HepG2 (cell line): ENCODE measurements around the gene TAF6L. TPM values are rescaled to one million over a fixed set of nuclear protein-coding genes. Genes with fewer than 3 reads are reported as not detected.
A peak's percentile ranks its signal among the peaks of the same experiment; 100 is the strongest.

ENCODE experiments used
- HDAC2 ChIP-seq: sonication (generic); formaldehyde crosslinking; IDR thresholded peaks from 2 replicates; pipeline ENCODE4 v1.4.0; 2020; ENCODE audit warnings: missing genetic modification reagents
- KAT2B ChIP-seq: fragments of 150-350 bp; IDR thresholded peaks from 2 replicates; pipeline ENCODE4 v1.6.1; 2014; ENCODE audit warnings: low read depth, low read length, borderline replicate concordance
- REL ChIP-seq: sonication (generic); formaldehyde crosslinking; conservative IDR thresholded peaks from 2 replicates; pipeline ENCODE4 v1.8.0; 2022; ENCODE audit warnings: mild to moderate bottlenecking, missing genetic modification reagents, moderate library complexity
- RORA ChIP-seq: sonication (generic); formaldehyde crosslinking; IDR thresholded peaks from 2 replicates; pipeline ENCODE4 v1.5.0; 2020; ENCODE audit warnings: mild to moderate bottlenecking, missing genetic modification reagents, moderate library complexity
- TBX2 ChIP-seq: sonication (generic); formaldehyde crosslinking; IDR thresholded peaks from 2 replicates; pipeline ENCODE4 v1.5.0; 2020; ENCODE audit warnings: missing genetic modification reagents, mild to moderate bottlenecking, borderline replicate concordance
- ZFP41 ChIP-seq: sonication (generic); formaldehyde crosslinking; IDR thresholded peaks from 2 replicates; pipeline ENCODE4 v1.4.0; 2020; ENCODE audit warnings: mild to moderate bottlenecking, missing genetic modification reagents, borderline replicate concordance
- ZNF441 ChIP-seq: sonication (generic); formaldehyde crosslinking; IDR thresholded peaks from 2 replicates; pipeline ENCODE4 v1.7.0; 2021; ENCODE audit warnings: missing genetic modification reagents, borderline replicate concordance
- ZNF660 ChIP-seq: sonication (generic); formaldehyde crosslinking; IDR thresholded peaks from 2 replicates; pipeline ENCODE4 v1.5.1; 2020; ENCODE audit warnings: mild to moderate bottlenecking, low read depth, missing genetic modification reagents, borderline replicate concordance
- ZSCAN31 ChIP-seq: sonication (generic); formaldehyde crosslinking; IDR thresholded peaks from 2 replicates; pipeline ENCODE4 v1.5.0; 2020; ENCODE audit warnings: low read depth, mild to moderate bottlenecking, missing genetic modification reagents
- polyA plus RNA-seq, 8 experiments: library from polyadenylated mRNA; depleted of rRNA in 3 of 8; stranded (reverse) in 7 of 8; unstranded in 1 of 8; fragments of >200 nt; fragmentation: Illumina TruSeq in 4 of 8; extraction: Trizol in 4 of 8; gene quantifications; 2 replicates each; pipeline versions ENCODE4 v1.2.1 to v1.2.3, GENCODE V29; 2011 to 2016; ENCODE audit warnings: low read depth in 4 of 8, missing spikeins in 1 of 8, mixed read lengths in 1 of 8; ENCODE audit not compliant: insufficient read depth in 1 of 8
- total RNA-seq, 5 experiments: library from RNA; depleted of rRNA; stranded (reverse); fragments of >200 nt; fragmentation: Illumina TruSeq; extraction: Trizol; gene quantifications; 2 replicates each; pipeline ENCODE4 v1.2.3, GENCODE V29; 2016; ENCODE audit warnings: low read depth in 1 of 5
- TF ChIP-seq, protein P1 (sequence below): sonication (generic); formaldehyde crosslinking; IDR thresholded peaks from 2 replicates; pipeline ENCODE4 v1.4.0; 2020; ENCODE audit warnings: mild to moderate bottlenecking, missing genetic modification reagents
- TF ChIP-seq, protein P2 (sequence below): sonication (generic); formaldehyde crosslinking; IDR thresholded peaks from 2 replicates; pipeline ENCODE4 v1.9.0; 2022; ENCODE audit warnings: missing genetic modification reagents, mild to moderate bottlenecking, borderline replicate concordance
- TF ChIP-seq, protein P3 (sequence below): sonication (generic); formaldehyde crosslinking; IDR thresholded peaks from 2 replicates; pipeline ENCODE4 v1.4.0; 2020; ENCODE audit warnings: missing genetic modification reagents, borderline replicate concordance
- TF ChIP-seq, protein P4 (sequence below): IDR thresholded peaks from 2 replicates; pipeline ENCODE4 v1.6.1; 2016
- TF ChIP-seq, protein P5 (sequence below): sonication (generic); formaldehyde crosslinking; IDR thresholded peaks from 2 replicates; pipeline ENCODE4 v1.5.0; 2020; ENCODE audit warnings: missing genetic modification reagents, mild to moderate bottlenecking, borderline replicate concordance

Gene TAF6L
- total and polyA plus RNA-seq, 2 of the 13 experiments (the other 11 are each of a cell fraction or from before 2014, with no cell fraction given): 12.6 to 19.4 TPM

DNA sequence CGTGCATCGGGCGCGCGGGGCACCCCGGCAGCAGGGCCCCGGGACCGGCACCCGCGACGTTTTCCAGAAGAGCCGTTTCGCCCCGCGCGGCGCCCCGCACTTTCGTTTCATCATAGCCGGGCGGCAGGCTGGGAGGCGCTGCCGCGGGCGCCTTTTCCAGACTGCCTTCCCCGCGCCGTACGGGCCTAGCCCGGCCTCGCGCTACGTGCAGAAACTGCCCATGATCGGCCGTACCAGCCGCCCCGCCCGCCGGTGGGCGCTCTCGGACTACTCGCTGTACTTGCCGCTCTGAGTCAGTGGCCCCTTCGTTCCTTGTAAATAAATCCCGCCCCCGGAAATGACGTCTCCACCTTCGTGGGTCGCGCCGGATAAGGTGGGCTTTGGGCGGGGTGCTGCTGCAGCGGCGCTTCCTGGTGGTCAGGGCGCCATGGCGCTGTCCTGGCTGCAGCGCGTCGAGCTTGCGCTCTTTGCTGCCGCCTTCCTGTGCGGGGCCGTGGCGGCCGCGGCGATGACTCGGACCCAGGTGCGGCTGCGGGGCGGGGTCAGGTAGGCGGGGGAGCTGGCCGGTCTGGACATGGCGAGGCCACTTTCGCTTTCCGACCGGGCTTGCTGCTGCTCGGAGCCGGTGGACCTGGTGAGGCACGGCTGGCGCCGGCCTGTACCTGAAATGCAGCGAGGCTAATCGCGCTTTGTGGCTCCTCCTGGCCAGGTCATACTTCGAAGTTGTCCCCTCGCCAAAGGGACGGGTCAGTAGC, 16.0 kb downstream of the TAF6L start, which contains the start of gene TMEM179B (continued):
- TF ChIP-seq, protein P1, sequence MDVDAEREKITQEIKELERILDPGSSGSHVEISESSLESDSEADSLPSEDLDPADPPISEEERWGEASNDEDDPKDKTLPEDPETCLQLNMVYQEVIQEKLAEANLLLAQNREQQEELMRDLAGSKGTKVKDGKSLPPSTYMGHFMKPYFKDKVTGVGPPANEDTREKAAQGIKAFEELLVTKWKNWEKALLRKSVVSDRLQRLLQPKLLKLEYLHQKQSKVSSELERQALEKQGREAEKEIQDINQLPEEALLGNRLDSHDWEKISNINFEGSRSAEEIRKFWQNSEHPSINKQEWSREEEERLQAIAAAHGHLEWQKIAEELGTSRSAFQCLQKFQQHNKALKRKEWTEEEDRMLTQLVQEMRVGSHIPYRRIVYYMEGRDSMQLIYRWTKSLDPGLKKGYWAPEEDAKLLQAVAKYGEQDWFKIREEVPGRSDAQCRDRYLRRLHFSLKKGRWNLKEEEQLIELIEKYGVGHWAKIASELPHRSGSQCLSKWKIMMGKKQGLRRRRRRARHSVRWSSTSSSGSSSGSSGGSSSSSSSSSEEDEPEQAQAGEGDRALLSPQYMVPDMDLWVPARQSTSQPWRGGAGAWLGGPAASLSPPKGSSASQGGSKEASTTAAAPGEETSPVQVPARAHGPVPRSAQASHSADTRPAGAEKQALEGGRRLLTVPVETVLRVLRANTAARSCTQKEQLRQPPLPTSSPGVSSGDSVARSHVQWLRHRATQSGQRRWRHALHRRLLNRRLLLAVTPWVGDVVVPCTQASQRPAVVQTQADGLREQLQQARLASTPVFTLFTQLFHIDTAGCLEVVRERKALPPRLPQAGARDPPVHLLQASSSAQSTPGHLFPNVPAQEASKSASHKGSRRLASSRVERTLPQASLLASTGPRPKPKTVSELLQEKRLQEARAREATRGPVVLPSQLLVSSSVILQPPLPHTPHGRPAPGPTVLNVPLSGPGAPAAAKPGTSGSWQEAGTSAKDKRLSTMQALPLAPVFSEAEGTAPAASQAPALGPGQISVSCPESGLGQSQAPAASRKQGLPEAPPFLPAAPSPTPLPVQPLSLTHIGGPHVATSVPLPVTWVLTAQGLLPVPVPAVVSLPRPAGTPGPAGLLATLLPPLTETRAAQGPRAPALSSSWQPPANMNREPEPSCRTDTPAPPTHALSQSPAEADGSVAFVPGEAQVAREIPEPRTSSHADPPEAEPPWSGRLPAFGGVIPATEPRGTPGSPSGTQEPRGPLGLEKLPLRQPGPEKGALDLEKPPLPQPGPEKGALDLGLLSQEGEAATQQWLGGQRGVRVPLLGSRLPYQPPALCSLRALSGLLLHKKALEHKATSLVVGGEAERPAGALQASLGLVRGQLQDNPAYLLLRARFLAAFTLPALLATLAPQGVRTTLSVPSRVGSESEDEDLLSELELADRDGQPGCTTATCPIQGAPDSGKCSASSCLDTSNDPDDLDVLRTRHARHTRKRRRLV (CRISPR knock-in tag): no peak; the same call in 1 of the 2 replicates
- TF ChIP-seq KAT2B (no peak), RORA (CRISPR knock-in tag) (no peak), ZNF441 (CRISPR knock-in tag) (no peak), ZFP41 (CRISPR knock-in tag) (no peak), HDAC2 (CRISPR knock-in tag) (peak; percentile 86), ZNF660 (CRISPR knock-in tag) (no peak), REL (no peak), TBX2 (CRISPR knock-in tag) (peak; percentile 86), ZSCAN31 (CRISPR knock-in tag) (peak; percentile 78)
- TF ChIP-seq, protein P2, sequence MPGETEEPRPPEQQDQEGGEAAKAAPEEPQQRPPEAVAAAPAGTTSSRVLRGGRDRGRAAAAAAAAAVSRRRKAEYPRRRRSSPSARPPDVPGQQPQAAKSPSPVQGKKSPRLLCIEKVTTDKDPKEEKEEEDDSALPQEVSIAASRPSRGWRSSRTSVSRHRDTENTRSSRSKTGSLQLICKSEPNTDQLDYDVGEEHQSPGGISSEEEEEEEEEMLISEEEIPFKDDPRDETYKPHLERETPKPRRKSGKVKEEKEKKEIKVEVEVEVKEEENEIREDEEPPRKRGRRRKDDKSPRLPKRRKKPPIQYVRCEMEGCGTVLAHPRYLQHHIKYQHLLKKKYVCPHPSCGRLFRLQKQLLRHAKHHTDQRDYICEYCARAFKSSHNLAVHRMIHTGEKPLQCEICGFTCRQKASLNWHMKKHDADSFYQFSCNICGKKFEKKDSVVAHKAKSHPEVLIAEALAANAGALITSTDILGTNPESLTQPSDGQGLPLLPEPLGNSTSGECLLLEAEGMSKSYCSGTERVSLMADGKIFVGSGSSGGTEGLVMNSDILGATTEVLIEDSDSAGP (CRISPR knock-in tag): peak; percentile 91
- TF ChIP-seq, protein P3, sequence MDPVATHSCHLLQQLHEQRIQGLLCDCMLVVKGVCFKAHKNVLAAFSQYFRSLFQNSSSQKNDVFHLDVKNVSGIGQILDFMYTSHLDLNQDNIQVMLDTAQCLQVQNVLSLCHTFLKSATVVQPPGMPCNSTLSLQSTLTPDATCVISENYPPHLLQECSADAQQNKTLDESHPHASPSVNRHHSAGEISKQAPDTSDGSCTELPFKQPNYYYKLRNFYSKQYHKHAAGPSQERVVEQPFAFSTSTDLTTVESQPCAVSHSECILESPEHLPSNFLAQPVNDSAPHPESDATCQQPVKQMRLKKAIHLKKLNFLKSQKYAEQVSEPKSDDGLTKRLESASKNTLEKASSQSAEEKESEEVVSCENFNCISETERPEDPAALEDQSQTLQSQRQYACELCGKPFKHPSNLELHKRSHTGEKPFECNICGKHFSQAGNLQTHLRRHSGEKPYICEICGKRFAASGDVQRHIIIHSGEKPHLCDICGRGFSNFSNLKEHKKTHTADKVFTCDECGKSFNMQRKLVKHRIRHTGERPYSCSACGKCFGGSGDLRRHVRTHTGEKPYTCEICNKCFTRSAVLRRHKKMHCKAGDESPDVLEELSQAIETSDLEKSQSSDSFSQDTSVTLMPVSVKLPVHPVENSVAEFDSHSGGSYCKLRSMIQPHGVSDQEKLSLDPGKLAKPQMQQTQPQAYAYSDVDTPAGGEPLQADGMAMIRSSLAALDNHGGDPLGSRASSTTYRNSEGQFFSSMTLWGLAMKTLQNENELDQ (CRISPR knock-in tag): no peak; the same call in 1 of the 2 replicates
- TF ChIP-seq, protein P4, sequence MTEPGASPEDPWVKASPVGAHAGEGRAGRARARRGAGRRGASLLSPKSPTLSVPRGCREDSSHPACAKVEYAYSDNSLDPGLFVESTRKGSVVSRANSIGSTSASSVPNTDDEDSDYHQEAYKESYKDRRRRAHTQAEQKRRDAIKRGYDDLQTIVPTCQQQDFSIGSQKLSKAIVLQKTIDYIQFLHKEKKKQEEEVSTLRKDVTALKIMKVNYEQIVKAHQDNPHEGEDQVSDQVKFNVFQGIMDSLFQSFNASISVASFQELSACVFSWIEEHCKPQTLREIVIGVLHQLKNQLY (CRISPR knock-in tag): no peak
- TF ChIP-seq, protein P5, sequence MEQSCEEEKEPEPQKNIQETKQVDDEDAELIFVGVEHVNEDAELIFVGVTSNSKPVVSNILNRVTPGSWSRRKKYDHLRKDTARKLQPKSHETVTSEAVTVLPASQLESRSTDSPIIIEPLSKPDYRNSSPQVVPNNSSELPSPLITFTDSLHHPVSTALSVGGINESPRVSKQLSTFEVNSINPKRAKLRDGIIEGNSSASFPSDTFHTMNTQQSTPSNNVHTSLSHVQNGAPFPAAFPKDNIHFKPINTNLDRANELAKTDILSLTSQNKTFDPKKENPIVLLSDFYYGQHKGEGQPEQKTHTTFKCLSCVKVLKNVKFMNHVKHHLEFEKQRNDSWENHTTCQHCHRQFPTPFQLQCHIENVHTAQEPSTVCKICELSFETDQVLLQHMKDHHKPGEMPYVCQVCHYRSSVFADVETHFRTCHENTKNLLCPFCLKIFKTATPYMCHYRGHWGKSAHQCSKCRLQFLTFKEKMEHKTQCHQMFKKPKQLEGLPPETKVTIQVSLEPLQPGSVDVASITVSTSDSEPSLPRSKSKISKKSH (CRISPR knock-in tag): peak; percentile 77; the same call in 1 of the 2 replicates
